HG03159 (cell line): ENCODE results near the gene SLCO3A1.

Source experiments
- ATAC-seq: cut with Tn5 transposase; IDR thresholded peaks from one replicate; pipeline ENCODE4 v1.9.1; 2021; ENCODE audit warnings: mild to moderate bottlenecking, moderate library complexity; ENCODE audit not compliant: unreplicated experiment

The SLCO3A1 gene

DNA sequence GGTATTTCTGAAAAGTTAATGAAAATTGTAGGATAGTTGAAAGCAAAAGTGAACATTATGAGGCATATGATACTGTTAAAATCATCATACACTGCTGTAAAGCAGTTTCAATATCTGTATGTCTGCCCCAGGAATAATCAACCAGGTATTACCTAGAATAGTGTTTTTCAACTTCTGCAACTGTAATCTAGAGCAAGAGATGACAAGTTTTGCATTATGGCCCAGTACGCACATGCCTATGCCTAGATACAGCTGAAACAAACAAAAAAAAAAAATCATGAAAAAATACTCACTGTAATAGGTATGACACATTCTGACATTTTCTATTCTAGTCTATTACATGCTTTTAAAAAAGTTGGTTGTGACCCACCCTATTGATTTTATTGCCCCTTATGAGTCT, 299.5 kb downstream of the SLCO3A1 start:
- ATAC-seq: no peak

GRCh38 chr15:92153620-92154019, 300.1 kb downstream of the SLCO3A1 start:
- no peak for ATAC-seq

- no peak for ATAC-seq
Measured at GRCh38 chr15:92155934-92156333, 302.4 kb downstream of the SLCO3A1 start.

DNA sequence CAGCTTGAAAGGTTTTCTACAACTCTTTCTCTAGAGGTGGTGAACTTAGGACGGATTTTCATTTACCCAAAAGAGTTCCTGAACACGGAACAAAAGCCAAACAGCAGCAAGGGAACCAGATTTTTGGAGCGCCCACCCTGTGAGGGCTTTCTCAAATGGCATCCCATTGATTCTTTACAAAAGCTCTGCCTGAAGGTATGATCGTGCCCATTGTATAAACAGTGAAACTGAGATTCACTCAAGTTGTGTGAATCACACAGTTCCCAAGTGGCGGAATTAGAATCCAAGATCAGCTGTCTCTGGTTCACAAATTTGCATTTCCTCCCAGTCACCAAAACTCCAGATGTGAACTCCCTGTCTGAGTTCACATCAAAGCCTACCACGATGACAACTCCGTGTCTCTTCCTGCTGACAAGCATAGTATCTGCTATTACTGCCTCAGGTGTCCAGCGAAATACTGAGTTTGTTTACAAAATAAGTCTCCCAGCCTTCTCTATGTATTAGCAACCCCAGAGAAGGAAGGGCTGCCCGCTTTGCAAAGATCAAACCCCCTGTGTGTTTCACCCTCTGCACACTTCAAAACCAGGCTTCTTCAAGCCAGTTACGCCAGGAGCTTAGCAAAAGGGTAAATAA, 304.3 kb downstream of the SLCO3A1 start:
- no peak for ATAC-seq

- ATAC-seq: peak; percentile 43
Measured at GRCh38 chr15:92158426-92158825, 304.9 kb downstream of the SLCO3A1 start.

- no peak for ATAC-seq
Measured at GRCh38 chr15:92159481-92159880, 306.0 kb downstream of the SLCO3A1 start.

DNA sequence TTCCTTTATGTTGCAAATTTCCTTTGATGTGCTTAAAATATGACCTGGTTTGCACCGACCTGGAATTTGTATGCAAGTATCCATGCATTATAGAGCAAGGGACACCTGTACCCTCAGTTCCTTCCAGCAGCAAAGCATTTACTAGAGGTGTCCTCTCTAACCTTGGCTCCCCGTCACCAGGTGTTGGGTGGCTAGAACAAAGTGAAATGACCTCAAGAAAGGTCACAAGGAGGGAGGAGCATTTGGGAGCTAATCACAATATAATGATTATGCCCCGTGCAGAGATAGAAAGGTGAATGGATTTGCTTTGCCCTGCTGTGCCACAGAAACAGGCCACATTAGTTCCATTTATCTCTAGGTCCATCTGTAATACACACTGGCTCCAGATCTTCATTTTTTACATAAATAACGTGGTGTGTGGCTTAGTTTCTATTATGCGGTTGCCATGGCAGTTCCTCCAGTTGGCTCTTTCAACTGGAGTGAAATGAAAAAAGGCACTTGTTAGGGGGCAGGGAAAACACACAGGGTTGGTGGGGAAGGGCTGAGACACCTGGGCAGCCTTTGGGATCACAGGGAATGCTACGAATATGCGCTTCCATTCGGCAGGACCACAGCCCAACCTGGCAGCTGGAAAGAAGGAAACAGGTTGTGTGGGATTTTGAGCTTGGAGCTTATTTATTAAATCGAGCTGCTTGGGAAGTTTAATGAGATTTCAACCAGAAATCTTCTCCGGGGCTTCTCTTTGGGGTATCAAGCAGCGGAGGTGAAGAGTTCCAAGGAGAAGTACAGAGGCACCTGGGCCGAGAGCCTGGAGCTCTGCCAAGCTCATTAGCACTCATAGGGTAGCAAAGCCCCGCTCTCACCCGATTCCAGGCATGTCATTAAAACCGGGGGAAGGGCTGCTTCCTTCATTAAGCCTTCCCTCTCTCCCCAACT, 306.7 kb downstream of the SLCO3A1 start:
- no peak for ATAC-seq

DNA sequence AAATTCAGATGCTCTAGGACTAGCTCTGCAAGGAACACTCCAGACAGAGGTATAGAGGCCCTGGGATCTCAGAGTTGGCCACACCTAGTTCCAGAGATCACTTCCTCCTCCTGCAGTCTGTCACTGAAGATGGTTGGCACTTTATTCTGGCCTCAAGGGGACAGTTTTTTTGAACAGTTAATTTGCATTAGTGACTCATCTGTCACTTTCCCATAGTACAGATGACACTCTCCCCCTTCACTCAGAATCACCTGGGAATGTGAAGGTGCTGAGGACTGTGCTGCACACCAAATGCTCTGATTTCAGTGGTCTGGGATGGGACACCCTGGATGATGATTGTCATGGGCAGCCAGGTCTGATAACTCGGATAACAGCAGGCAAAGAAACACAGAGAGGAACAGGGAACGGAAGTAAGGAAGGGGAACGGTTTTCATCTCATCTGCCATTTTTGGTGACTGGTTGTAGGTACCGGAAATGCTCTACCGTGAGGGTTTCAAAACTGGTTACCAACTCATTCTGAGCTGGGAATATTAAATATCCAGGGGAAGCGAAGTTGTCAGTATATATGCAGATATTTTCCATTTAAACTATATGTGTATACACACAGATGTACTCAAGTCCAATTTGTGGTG, 307.6 kb downstream of the SLCO3A1 start:
- peak; percentile 91 for ATAC-seq

GRCh38 chr15:92162657-92163056, 309.1 kb downstream of the SLCO3A1 start:
- no peak for ATAC-seq

GRCh38 chr15:92163641-92164040, 310.1 kb downstream of the SLCO3A1 start:
- ATAC-seq: no peak

GRCh38 chr15:92164327-92165000, 311.0 kb downstream of the SLCO3A1 start:
- no peak for ATAC-seq

- no peak for ATAC-seq
Measured at GRCh38 chr15:92165001-92165346, 311.5 kb downstream of the SLCO3A1 start.

DNA sequence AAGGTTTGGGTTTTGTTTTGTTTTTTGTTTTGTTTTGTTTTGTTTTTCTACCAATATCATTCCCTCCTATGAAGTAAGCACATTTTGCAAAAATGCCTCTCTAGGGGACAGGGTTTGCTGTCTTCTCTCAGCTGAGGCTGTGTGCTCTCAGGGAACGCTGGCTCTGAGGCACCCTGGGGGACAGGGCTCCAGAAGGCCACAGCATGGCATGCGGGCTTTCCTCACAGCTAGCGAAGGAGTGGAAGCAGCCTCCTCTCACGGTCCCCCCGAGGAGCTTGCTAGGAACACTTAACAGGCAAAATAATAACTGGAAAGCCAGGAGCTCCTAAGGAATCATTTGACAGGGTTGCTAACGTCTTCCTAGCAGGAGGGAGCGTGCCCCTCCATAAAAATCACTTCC, 312.5 kb downstream of the SLCO3A1 start:
- no peak for ATAC-seq

GRCh38 chr15:92166751-92167405, 313.4 kb downstream of the SLCO3A1 start:
- ATAC-seq: no peak

DNA sequence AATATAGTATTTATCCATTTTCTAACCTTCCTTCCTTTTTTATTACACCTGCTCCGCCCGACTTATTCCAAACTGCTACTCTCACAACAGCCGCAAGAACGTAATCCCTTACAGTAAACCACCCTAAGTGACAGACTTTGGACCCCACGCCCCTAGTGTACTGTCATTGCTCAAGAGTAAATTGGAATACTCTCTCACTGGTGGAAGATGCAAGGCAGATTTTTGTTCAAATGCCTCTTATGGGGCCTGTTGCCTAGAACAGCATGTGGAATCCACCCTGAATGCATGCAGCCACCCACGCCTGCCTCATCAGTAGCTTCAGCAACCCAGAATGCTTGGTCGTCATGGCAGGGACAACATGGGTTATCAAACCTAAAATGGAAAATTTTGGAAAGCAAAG, 313.9 kb downstream of the SLCO3A1 start:
- no peak for ATAC-seq

GRCh38 chr15:92168066-92168683, 314.7 kb downstream of the SLCO3A1 start:
- ATAC-seq: no peak

GRCh38 chr15:92170897-92171296, 317.4 kb downstream of the SLCO3A1 start:
- no peak for ATAC-seq

- ATAC-seq: no peak
Measured at GRCh38 chr15:92178911-92179310, 325.4 kb downstream of the SLCO3A1 start.

- no peak for ATAC-seq
Measured at GRCh38 chr15:92184142-92184541, 330.6 kb downstream of the SLCO3A1 start.

DNA sequence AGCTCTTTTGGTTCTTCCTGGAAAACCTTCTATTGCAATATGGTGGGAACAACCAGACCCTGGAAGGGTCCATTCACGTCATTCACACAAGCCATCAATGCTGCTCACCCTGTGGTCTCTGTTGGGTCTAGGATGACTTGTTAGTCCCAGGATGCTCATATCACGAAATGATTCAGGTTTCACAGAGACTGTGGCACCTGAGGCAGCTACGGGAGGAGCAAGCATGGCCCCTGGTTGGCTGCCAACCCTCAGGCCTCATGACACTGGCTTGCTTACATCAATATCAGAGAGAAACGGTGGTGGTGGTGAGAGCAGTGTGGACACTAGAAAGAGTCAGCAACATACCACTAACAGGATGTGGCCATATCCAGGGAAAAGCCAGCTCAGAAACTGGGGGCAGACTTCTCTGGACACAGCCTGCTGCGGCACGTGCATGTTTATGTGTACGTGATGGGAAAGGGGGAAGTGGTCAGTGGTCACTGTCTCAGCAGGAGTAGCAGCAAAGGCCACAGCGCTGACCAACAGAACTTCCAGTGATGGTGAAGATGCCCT, 331.2 kb downstream of the SLCO3A1 start:
- ATAC-seq: no peak
